ENCODE measurements around the gene F2R.
A peak's percentile ranks its signal among the peaks of the same experiment; 100 is the strongest.
"Not testable (repeated sequence)": the region's sequence is repeated elsewhere in the genome, so short reads cannot be mapped to it uniquely, and the experiment has no call there.

The F2R gene

DNA sequence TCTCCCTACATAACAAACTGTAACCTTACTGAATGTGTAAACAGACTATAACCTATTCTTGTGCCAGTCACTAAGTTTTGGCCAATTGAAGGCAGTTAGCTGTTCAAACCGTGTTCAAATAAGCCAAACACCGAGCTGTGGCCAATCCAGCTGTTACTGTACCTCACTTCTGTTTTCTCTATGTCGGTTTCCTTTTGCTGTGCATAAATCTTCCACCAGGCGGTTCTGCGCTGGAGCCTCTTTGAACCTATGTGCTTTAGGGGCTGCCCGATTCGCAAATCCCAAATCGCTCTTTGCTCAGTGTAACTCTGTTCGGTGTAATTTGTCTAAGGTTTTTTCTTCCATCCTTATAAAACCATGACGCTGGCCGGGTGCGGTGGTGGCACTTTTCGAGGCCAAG lies 31.8 kb downstream of the F2R start:
- no peak for FAIRE-seq
- no peak for DNase-seq (ENCODE audit: insufficient read length, low spot score)

DNA sequence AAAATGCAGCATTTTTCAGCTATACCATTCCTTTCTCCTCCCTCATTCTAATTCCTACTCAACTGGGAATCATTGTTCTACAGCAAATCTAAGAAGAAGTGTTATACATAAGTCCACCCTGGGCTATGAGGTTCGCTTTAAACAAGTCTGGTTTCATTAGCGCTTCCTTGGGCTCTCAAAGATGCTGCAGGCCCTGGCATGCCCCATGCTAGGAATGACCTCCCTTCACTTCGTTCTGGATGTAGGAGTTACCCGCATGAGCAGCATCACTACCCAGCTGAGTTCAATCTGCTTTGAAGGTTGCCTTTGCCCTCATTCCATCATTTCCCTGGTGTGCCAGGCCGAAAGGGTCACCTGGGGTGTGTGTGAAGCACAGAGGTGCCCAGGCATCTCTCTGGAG lies 35.4 kb downstream of the F2R start:
- FAIRE-seq: peak; percentile 63
- no peak for DNase-seq (ENCODE audit: insufficient read length, low spot score)

DNA sequence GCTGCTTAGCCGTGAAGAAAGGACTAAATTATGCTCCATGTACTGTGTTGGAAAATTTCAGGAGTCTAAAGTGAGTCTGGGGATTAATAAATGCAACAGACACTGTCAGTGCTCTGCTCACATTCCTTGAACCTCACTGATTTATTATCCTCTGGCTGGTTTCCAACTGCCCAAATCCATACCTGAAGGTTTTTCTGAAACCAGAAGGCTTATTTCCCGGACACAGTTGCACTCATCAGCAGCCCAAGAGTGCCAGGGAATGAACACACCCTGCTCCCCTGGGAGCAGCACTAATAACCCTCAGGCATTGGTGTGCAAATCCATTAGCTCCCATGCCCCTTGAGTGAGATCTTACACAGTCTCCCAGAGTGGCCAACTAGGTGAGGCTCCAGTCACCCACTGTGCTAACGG lies 38.7 kb downstream of the F2R start:
- DNase-seq (ENCODE audit: insufficient read length, low spot score): no peak
- no peak for FAIRE-seq

DNA sequence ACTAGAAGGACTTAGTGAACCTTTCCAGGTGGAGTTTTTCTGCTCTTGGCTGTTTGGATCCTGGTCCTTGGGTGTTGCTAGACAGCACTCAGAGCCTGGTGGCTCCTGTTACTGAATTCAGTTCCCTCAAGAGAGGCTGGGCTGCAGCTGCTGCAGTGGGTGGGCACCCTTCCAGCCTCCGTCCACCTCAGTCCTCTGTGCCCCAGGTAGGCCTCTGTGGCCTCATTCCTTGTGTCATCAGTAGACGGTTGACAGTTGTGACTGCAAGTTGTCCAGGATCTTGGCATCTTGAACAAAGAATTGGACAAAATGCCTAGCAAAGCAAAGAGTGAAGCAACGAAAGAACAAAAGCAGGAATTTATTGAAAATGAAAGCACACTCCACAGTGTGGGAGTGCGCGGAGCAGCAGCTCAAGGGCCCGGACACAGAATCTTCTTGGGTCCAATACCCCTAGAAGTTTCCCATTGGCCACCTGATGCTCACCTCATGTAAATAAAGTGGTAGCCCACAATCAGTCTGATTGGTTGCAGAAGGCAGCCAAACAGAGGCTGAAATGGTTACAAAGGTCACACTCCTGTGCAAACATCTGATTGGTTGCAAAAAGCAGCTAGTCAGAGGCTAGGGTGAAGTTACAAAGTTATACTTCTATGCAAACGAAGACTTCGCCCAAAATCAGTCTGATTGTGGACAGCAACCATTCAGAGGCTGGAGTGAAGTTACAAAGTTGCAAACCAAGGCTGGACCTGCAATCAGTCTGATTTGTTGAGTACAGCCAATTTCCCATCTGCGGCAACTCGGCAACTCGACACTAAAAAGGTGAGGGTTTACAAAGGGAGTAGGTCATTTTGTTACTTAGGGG lies 40.1 kb downstream of the F2R start:
- FAIRE-seq: no peak
- no peak for DNase-seq (ENCODE audit: insufficient read length, low spot score)

DNA sequence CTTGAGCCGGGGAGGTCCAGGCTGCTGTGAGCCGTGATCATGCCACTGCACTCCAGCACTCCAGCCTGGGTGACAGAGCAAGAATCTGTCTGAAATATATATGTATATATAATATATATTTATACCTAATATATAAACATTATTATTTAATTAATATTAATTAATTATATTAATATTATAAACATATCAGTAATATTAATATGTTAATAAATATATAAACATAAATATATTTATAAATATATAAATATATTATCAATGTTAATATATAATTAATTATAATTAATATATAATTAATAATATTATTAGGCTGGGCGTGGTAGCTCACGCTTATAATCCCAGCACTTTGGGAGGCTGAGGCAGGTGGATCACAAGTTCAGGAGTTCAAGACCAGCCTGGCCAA lies 41.1 kb downstream of the F2R start:
- DNase-seq (ENCODE audit: insufficient read length, low spot score) (no peak), FAIRE-seq (no peak)

DNA sequence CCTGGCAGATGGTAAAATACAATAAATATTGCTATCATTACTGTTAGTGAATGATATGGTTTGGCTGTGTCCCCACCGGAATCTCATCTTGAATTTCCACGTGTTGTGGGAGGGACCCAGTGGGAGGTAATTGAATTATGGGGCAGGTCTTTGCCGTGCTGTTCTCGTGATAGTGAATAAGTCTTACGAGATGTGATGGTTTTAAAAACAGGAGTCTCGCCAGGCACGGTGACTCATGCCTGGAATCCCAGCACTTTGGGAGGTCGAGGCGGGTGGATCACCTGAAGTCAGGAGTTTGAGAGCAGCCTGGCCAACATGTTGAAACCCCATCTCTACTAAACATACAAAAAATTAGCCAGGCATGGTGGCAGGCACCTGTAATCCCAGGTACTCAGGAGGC lies 45.2 kb downstream of the F2R start:
- not testable (repeated sequence) for FAIRE-seq

DNA sequence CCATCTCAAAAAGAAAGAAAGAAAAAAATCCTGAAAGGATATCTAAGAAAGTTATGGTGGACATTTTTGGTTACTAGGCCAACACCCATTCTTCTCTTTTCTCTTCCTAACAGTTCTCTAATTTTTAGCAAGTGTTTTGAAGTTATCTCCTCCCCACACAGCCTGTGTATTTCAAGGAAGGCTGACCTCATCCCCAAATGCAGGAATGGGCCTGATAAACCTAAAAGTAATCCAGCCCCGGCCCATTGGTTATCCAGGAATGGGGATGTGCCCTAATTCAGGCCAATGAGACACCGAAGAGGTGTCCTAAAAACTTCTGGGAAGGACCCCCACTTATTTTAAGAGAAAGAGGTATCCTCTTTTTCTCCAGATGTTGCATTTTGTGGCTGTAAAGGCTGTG lies 46.6 kb downstream of the F2R start:
- no peak for DNase-seq (ENCODE audit: insufficient read length, low spot score)
- no peak for FAIRE-seq

More for the DNA sequence above, 45.2 kb downstream of the F2R start:
- not testable (repeated sequence) for DNase-seq (ENCODE audit: insufficient read length, low spot score)

DNA sequence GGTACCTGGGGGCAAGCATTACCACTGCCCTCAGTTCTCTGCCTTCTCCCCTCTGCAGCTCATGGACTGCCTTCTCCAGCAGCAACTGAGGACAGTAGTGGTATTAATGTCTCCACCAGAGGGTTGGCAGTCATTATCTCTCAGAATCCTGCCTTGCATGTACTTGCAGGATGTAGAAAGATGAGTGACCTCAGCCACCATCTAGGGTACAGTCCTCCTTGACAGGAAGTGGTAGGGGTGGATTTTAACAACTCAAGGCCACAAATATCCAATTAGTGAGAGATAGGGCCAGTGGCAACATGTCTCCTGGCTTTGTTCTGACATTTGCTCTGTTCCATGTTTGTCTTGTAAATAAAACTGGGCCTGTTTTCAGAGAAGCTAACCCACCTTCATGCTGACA lies 47.2 kb downstream of the F2R start:
- FAIRE-seq (no peak), DNase-seq (ENCODE audit: insufficient read length, low spot score) (no peak)

DNA sequence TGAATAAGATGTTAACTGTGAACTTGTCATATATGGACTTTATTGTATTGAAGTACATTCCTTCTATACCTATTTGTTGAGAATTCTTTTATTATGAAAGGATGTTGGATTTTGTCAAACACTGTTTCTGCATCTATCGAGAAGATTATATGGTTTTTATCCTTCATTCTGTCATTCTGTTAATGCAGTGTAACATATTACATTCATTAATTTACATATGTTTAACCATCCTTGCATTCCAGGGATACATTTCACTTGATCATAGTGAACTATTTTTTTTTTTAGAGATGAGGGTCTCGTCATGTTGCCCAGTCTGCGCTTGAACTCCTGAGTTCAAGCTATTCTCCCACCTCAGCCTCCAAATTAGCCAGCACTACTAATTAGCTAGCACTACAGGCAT lies 48.4 kb downstream of the F2R start:
- no peak for FAIRE-seq
- no peak for DNase-seq (ENCODE audit: insufficient read length, low spot score)

DNA sequence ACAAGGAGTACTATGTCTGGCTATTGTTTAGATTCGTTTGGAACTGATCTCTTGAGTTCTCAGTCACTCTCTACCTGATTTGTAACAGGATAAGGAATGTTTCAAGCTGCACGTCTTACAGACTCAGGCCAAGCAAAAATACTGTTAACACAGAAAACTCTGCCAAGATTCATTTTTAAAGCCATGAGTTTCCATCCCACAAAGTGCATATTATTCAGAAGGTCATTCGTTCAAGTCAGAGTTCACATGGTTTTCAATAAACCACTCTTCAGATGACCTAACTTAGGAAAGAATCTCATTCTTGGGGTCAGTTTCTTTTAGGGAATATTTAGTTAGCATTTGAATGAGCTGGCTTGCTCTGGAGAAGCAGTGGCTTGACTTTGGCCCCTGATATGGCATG lies 49.3 kb downstream of the F2R start:
- DNase-seq (ENCODE audit: insufficient read length, low spot score) (peak; percentile 21), FAIRE-seq (no peak)

DNA sequence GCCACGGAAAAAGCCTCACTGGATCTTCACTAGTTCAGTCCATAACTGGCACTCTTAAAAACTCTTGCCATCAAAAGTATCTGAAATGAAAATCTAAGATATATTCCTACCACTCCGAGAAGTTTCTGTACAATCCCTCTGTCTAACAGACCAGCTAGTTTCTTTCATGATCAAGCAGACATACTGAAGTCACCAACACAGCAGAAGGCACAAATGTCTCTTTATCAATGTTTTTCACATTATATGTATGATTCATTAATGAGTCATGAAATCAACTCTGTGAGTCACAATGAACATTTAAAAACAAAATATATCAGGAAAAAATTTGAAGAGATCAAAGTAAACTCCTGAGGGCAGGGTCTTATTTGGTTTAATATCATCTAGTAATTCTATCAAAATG lies 50.8 kb downstream of the F2R start:
- no peak for DNase-seq (ENCODE audit: insufficient read length, low spot score)
- FAIRE-seq: no peak

DNA sequence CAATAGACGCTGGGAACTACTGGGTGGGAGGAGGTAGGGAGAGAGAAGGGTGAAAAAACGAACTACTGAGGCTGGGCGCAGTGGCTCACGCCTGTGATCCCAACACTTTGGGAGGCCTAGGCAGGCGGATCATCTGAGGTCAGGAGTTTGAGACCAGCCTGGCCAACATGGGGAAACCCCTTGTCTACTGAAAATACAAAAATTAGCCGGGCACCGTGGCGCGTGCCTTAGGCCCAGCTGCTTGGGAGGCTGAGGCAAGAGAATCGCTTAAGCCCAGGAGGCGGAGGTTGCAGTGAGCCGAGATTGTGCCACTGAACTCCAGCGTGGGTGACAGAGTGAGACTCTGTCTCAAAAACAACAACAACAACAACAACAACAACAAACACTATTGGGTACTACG lies 55.1 kb downstream of the F2R start:
- FAIRE-seq; DNase-seq (ENCODE audit: insufficient read length, low spot score): not testable (repeated sequence)

DNA sequence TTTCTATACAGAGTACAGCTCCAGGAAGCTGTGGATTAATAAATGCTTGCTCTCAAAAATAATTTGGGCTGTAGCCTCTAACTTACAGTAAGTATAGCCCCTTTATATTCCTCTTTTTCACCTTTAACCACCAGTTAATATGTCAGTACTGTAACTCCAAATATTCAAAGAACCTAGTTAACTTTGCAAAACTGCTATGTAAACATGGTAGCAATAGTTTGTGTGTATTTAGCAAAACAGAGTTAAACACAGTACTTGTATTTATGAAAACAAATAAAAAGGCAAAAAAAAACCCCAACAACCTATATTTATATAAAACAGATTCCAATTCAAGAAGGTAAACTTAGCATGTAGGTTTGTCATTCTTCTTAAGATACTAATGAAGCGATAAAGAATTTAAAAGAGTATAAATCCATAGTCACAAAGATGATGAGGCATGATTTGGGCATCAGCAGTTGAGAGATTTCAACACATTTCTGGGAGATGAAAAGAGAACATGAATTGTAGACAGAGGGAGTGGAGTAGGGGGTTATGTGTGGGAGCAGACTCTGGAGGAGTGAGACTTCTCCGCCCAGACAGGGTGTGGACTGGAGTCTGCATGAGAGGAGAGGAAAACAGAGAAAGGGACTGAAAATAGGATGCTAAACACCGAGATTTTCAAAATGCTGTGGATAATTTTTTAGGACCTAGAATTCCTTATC lies 55.9 kb downstream of the F2R start:
- DNase-seq (ENCODE audit: insufficient read length, low spot score) (no peak), FAIRE-seq (no peak)

DNA sequence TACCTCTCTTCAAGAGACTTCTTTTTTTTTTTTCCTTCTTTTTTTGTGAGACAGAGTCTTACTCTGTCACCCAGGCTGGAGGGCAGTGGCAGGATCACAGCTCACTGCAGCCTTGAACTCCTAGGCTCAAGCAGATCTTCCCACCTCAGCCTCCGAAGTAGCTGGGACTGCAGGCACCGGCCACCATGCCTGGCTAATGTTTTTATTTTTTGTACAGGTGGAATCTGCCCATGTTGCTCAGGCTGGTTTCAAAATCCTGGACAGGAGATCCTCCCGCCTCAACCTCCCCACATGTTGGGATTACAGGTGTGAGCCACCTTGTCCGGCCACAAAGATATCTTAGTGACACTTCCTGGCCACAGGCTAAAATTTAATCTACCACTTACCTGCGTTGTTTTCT lies 60.0 kb downstream of the F2R start:
- DNase-seq (ENCODE audit: insufficient read length, low spot score): no peak
- no peak for FAIRE-seq

DNA sequence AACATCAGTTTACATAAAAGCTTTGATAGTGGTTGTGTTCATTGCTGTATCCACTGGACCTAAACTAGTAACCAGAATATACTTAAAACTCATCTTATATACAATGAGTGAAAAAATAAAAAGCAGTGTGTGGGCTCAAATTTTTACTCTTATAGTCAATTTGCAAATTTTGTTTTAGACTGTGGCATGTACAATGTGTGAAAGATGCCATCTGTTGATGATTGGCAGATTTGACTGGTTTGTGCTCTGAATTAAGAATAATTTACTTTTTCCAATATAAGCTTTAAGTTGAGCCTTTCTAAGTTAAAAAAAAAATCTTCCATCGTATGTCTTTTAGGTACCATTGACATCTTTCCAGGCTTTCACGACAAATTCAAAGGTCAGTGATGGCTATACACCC lies 60.5 kb downstream of the F2R start:
- DNase-seq (ENCODE audit: insufficient read length, low spot score): no peak
- FAIRE-seq: no peak

DNA sequence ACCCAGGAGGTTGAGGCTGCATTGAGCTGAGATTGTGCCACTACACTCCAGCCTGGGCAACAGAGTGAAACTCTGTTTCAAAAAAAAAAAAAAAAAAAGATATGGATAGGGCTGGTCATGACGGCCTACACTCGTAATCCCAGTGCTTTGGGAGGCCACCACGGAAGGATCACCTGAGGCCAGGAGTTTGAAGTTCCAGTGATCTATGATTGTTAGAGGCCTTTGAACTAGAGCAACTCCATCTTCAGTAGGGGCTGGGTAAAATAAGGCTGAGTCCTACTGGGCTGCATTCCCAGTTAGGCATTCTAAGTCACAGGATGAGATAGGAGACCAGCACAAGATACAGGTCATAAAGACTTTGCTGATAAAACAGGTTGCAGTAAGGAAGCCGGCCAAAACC lies 64.7 kb downstream of the F2R start:
- FAIRE-seq; DNase-seq (ENCODE audit: insufficient read length, low spot score): not testable (repeated sequence)

DNA sequence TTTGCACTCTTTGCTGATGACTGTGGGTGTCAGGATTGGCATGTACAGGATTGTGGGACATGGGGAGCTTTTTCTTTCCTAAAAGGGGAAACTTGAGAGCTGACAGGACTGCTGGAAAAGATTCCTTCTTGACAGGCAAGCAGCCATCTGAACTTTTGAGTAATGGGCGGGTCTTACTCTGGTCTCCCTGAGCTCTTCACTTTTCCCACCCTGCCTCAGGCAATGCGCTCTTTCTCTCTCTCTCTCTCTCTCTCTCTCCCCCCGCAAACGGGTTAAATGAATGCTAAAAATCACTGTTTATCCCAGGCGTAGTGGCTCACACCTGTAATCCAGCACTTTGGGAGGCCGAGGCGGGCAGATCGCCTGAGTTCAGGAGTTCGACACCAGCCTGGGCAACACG lies 65.8 kb downstream of the F2R start:
- DNase-seq (ENCODE audit: insufficient read length, low spot score) (no peak), FAIRE-seq (no peak)

DNA sequence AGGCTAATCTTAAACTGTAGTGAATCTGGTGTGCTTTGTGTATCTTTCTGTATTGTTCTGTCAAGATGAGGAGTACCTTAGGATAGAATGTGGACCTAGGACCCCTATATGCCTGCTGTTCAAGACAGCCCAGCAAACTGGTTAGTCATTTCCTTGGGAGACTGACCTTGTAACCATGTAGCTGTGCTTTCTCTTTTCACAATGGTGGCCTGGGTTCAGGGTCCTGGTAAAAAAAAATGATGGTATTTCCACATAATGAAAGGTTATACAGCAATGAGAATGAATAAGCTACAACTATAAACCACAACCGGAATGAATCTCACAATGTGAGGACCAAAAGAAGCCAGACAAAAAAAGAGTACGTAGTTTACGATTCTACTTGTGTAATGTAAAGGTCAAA lies 66.5 kb downstream of the F2R start:
- DNase-seq (ENCODE audit: insufficient read length, low spot score) (no peak), FAIRE-seq (no peak)
